A549 (cell line): Measurements from ENCODE around the gene PRAMEF17. TPM values are rescaled to one million over a fixed set of nuclear protein-coding genes. Genes with fewer than 3 reads are reported as not detected.
"Not testable (repeated sequence)": the region's sequence is repeated elsewhere in the genome, so short reads cannot be mapped to it uniquely, and the experiment has no call there.

Source experiments
- ATAC-seq, 2 experiments: fragments of 200-7000 bp in 1 of 2; fragments of >200 bp in 1 of 2; cut with Nextera tagmentation in 1 of 2; cut with Tn5 transposase in 1 of 2; 3 replicates each; pipeline versions ENCODE4 v1.8.0 to v1.9.1; 2018 to 2020; ENCODE audit warnings: mild to moderate bottlenecking in 1 of 2, moderate library complexity in 1 of 2
- CTCF ChIA-PET: fragments of 300-600 bp; sonication (Branson Sonifier 250); formaldehyde crosslinking; extraction: SDS; loops from one replicate; lab custom pipeline; 2021; ENCODE audit warnings: antibody characterized with exemption, inconsistent platforms; lab: Yijun Ruan, JAX
- POLR2A ChIA-PET: fragments of 350-600 bp; formaldehyde crosslinking; extraction: SDS; loops from one replicate; lab custom pipeline; 2021; ENCODE audit warnings: antibody characterized with exemption, inconsistent platforms; lab: Yijun Ruan, JAX
- DNase-seq, 2 experiments: peaks; one replicate each; pipeline versions ENCODE4 v3.0.0 to v3.0.0-alpha.2; 2011 to 2016; ENCODE audit warnings: low read depth in 1 of 2, low spot score in 1 of 2
- FAIRE-seq: peaks from 2 replicates; lab custom pipeline; 2011; peaks lifted over from hg19 to GRCh38; lab: Jason Lieb, UNC
- H3K27ac ChIP-seq, 2 experiments: fragments of >200 bp; sonication (Bioruptor Twin); formaldehyde crosslinking; 3 replicates each; pipeline ENCODE4 v1.5.1; 2016 to 2017
- H3K4me1 ChIP-seq: fragments of >200 bp; sonication (Bioruptor Twin); formaldehyde crosslinking; 3 replicates; pipeline ENCODE4 v1.6.1; 2016
- H3K4me2 ChIP-seq: fragments of >200 bp; sonication (Bioruptor Twin); formaldehyde crosslinking; 3 replicates; pipeline ENCODE4 v1.6.1; 2016
- H3K4me3 ChIP-seq: fragments of >200 bp; sonication (Bioruptor Twin); formaldehyde crosslinking; 3 replicates; pipeline ENCODE4 v1.5.1; 2016
- H3K9me3 ChIP-seq: fragments of >200 bp; sonication (Bioruptor Twin); formaldehyde crosslinking; 3 replicates; pipeline ENCODE4 v1.6.1; 2016
- EHMT2 ChIP-seq: fragments of 200-600 bp; sonication (generic); IDR thresholded peaks from 2 replicates; pipeline ENCODE4 v1.6.1; 2016; ENCODE audit warnings: antibody characterized with exemption, low read depth, mild to moderate bottlenecking, moderate library complexity
- FOSL2 ChIP-seq, 2 experiments: fragments of 450-650 bp in 1 of 2; fragments of >200 bp in 1 of 2; sonication (Bioruptor Twin) in 1 of 2; formaldehyde crosslinking; IDR thresholded peaks; 2 replicates each; pipeline versions ENCODE4 v1.5.0 to v1.6.1; 2016 to 2020; ENCODE audit warnings: mild to moderate bottlenecking in 1 of 2, moderate library complexity in 1 of 2
- KDM5A ChIP-seq: fragments of 200-600 bp; sonication (generic); IDR thresholded peaks from 2 replicates; pipeline ENCODE4 v1.6.1; 2016; ENCODE audit warnings: antibody characterized with exemption, mild to moderate bottlenecking
- RNF2 ChIP-seq: fragments of 200-600 bp; sonication (generic); IDR thresholded peaks from 2 replicates; pipeline ENCODE4 v1.6.1; 2016; ENCODE audit warnings: low read depth, mild to moderate bottlenecking, antibody characterized with exemption, moderate library complexity, borderline replicate concordance
- whole genome bisulfite sequencing: methylation state at CpG from one replicate; pipeline ENCODE4 v1.1.6; 2017; ENCODE audit errors: missing lambda C conversion rate; 5-methylcytosine and 5-hydroxymethylcytosine counted together
- polyA plus RNA-seq, 4 experiments: library from polyadenylated mRNA; depleted of rRNA in 3 of 4; stranded (reverse); fragments of >200 nt; fragmentation: RNase III in 1 of 4; extraction: RNeasy Plus Mini Kit Qiagen cat#74134 plus additional on column Dnase treatment in 1 of 4; gene quantifications; 2 replicates in 3 of 4; 3 replicates in 1 of 4; pipeline ENCODE4 v1.2.3, GENCODE V29; 2011 to 2017

Gene PRAMEF17
- polyA plus RNA-seq, 2 of the 4 experiments (the other 2 are of a cell fraction): not detected

DNA sequence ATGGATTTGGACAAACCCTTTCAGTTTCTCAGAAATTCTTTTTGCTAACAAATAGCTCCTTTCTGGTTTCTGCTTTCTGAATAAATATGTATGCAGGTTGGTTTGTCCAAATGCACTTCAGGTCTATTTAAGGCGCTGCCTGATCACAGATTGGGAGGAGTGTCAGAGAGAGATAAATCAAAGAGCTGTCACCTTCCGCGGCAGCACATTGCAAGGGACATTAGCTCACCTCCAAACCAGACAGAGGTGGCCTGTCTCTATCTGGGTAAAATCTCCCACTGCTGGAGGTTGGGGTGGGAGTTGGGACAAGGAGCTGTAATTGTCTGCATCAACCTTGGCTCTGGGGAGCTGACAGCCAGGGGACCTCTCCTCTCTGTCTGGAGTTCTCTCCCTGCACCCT is 46.0 kb downstream of the PRAMEF17 start:
- FAIRE-seq: no peak

GRCh38 chr1:13439104-13439783 is 49.8 kb downstream of the PRAMEF17 start:
- 16% methylated on average over 6 of the region's 49 CpGs for WGBS
- FAIRE-seq, CTCF ChIA-PET, H3K4me1 ChIP-seq, H3K9me3 ChIP-seq, DNase-seq, POLR2A ChIA-PET, H3K4me3 ChIP-seq, H3K27ac ChIP-seq, ATAC-seq, H3K4me2 ChIP-seq: not testable (repeated sequence)

More for the DNA sequence above, 46.0 kb downstream of the PRAMEF17 start:
- no peak for ATAC-seq
- ChIA-PET CTCF (no interaction called here), POLR2A (no interaction called here)
- H3K4me1 ChIP-seq: no peaks in the 10 kb centered on the region
- DNase-seq: no peak
- H3K4me2 ChIP-seq: no peak overlapping the region
- WGBS: 57% methylated on average over 3 of the region's 3 CpGs
- H3K9me3 ChIP-seq: no peaks in the 10 kb centered on the region
- H3K27ac ChIP-seq: no peak overlapping the region
- TF ChIP-seq RNF2 (no peak), FOSL2 (IDR thresholded peaks at IDR 0.05) (no peak), FOSL2 (CRISPR knock-in tag; IDR thresholded peaks at IDR 0.05) (no peak), EHMT2 (no peak), KDM5A (no peak)
- TF ChIP-seq, all 56 proteins: peak for 0
- no peak overlapping the region for H3K4me3 ChIP-seq

Other genes with a start within 250 kb of the PRAMEF17 start
- gene PRAMEF26, start 233.6 kb upstream of the PRAMEF17 start, polyA plus RNA-seq (2011; rRNA removed): not detected in 2 replicates
- gene PRAMEF26, start 233.6 kb upstream of the PRAMEF17 start, polyA plus RNA-seq (2017; fragmentation: RNase III; extraction: RNeasy Plus Mini Kit Qiagen cat#74134 plus additional on column Dnase treatment): not detected in 3 replicates
- gene HNRNPCL4, start 224.0 kb upstream of the PRAMEF17 start, polyA plus RNA-seq (2011; rRNA removed): not detected in 2 replicates
- gene HNRNPCL4, start 224.0 kb upstream of the PRAMEF17 start, polyA plus RNA-seq (2017; fragmentation: RNase III; extraction: RNeasy Plus Mini Kit Qiagen cat#74134 plus additional on column Dnase treatment): not detected in 3 replicates
- not detected in 2 replicates for gene PRAMEF9, start 217.8 kb upstream of the PRAMEF17 start, polyA plus RNA-seq (2011; rRNA removed)
- gene PRAMEF9, start 217.8 kb upstream of the PRAMEF17 start, polyA plus RNA-seq (2017; fragmentation: RNase III; extraction: RNeasy Plus Mini Kit Qiagen cat#74134 plus additional on column Dnase treatment): not detected in 3 replicates
- gene PRAMEF13, start 188.2 kb upstream of the PRAMEF17 start, polyA plus RNA-seq (2011; rRNA removed): not detected in 2 replicates
- not detected in 3 replicates for gene PRAMEF13, start 188.2 kb upstream of the PRAMEF17 start, polyA plus RNA-seq (2017; fragmentation: RNase III; extraction: RNeasy Plus Mini Kit Qiagen cat#74134 plus additional on column Dnase treatment)
- not detected in 2 replicates for gene PRAMEF18, start 163.5 kb upstream of the PRAMEF17 start, polyA plus RNA-seq (2011; rRNA removed)
- gene PRAMEF18, start 163.5 kb upstream of the PRAMEF17 start, polyA plus RNA-seq (2017; fragmentation: RNase III; extraction: RNeasy Plus Mini Kit Qiagen cat#74134 plus additional on column Dnase treatment): not detected in 3 replicates
- gene PRAMEF5, start 135.4 kb upstream of the PRAMEF17 start, polyA plus RNA-seq (2011; rRNA removed): not detected in 2 replicates
- gene PRAMEF5, start 135.4 kb upstream of the PRAMEF17 start, polyA plus RNA-seq (2017; fragmentation: RNase III; extraction: RNeasy Plus Mini Kit Qiagen cat#74134 plus additional on column Dnase treatment): not detected in 3 replicates
- gene PRAMEF8, start 104.5 kb upstream of the PRAMEF17 start, polyA plus RNA-seq (2011; rRNA removed): not detected in 2 replicates
- not detected in 3 replicates for gene PRAMEF8, start 104.5 kb upstream of the PRAMEF17 start, polyA plus RNA-seq (2017; fragmentation: RNase III; extraction: RNeasy Plus Mini Kit Qiagen cat#74134 plus additional on column Dnase treatment)
- gene PRAMEF33, start 86.1 kb upstream of the PRAMEF17 start, polyA plus RNA-seq (2011; rRNA removed): not detected in 2 replicates
- not detected in 3 replicates for gene PRAMEF33, start 86.1 kb upstream of the PRAMEF17 start, polyA plus RNA-seq (2017; fragmentation: RNase III; extraction: RNeasy Plus Mini Kit Qiagen cat#74134 plus additional on column Dnase treatment)
- not detected in 2 replicates for gene PRAMEF15, start 74.1 kb upstream of the PRAMEF17 start, polyA plus RNA-seq (2011; rRNA removed)
- gene PRAMEF15, start 74.1 kb upstream of the PRAMEF17 start, polyA plus RNA-seq (2017; fragmentation: RNase III; extraction: RNeasy Plus Mini Kit Qiagen cat#74134 plus additional on column Dnase treatment): not detected in 3 replicates
- not detected in 2 replicates for gene PRAMEF14, start 42.5 kb upstream of the PRAMEF17 start, polyA plus RNA-seq (2011; rRNA removed)
- gene PRAMEF14, start 42.5 kb upstream of the PRAMEF17 start, polyA plus RNA-seq (2017; fragmentation: RNase III; extraction: RNeasy Plus Mini Kit Qiagen cat#74134 plus additional on column Dnase treatment): not detected in 3 replicates
- not detected in 2 replicates for gene PRAMEF19, start 17.7 kb upstream of the PRAMEF17 start, polyA plus RNA-seq (2011; rRNA removed)
- not detected in 3 replicates for gene PRAMEF19, start 17.7 kb upstream of the PRAMEF17 start, polyA plus RNA-seq (2017; fragmentation: RNase III; extraction: RNeasy Plus Mini Kit Qiagen cat#74134 plus additional on column Dnase treatment)
- gene PRAMEF20, start 20.8 kb downstream of the PRAMEF17 start, polyA plus RNA-seq (2011; rRNA removed): not detected in 2 replicates
- gene PRAMEF20, start 20.8 kb downstream of the PRAMEF17 start, polyA plus RNA-seq (2017; fragmentation: RNase III; extraction: RNeasy Plus Mini Kit Qiagen cat#74134 plus additional on column Dnase treatment): not detected in 3 replicates
- 0.04 TPM in 1 of 2 replicates, not detected in the other for gene LRRC38, start 124.4 kb downstream of the PRAMEF17 start, polyA plus RNA-seq (2011; rRNA removed)
- not detected in 3 replicates for gene LRRC38, start 124.4 kb downstream of the PRAMEF17 start, polyA plus RNA-seq (2017; fragmentation: RNase III; extraction: RNeasy Plus Mini Kit Qiagen cat#74134 plus additional on column Dnase treatment)
- gene PDPN, start 194.2 kb downstream of the PRAMEF17 start, polyA plus RNA-seq (2011; rRNA removed): not detected in 2 replicates
- not detected in 3 replicates for gene PDPN, start 194.2 kb downstream of the PRAMEF17 start, polyA plus RNA-seq (2017; fragmentation: RNase III; extraction: RNeasy Plus Mini Kit Qiagen cat#74134 plus additional on column Dnase treatment)